CD4-positive, alpha-beta memory T cell (primary cell): ENCODE data around the gene UBL4A. TPM values are rescaled to one million over a fixed set of nuclear protein-coding genes. Genes with fewer than 3 reads are reported as not detected.

Experiments
- CTCF ChIA-PET: fragments of 350-600 bp; sonication (Branson Sonifier 250); formaldehyde crosslinking; loops from one replicate; lab custom pipeline; 2021; ENCODE audit warnings: inconsistent platforms; ENCODE audit not compliant: partially characterized antibody; lab: Charles Lee
- POLR2A ChIA-PET: fragments of 350-600 bp; sonication (Branson Sonifier 250); formaldehyde crosslinking; loops from one replicate; lab custom pipeline; 2021; ENCODE audit not compliant: partially characterized antibody; lab: Charles Lee
- DNase-seq, 5 donors: peaks; one replicate each; pipeline versions ENCODE4 v3.0.0 to v3.0.0-alpha.2; 2020 to 2022; ENCODE audit warnings: mixed read lengths in 1 of 5
- H3K27ac ChIP-seq: one replicate; pipeline ENCODE4 v1.7.0; 2013; ENCODE audit warnings: low read depth, low read length
- H3K27me3 ChIP-seq: 2 replicates; pipeline ENCODE4 v1.7.0; 2013; ENCODE audit warnings: mild to moderate bottlenecking, low read length, moderate library complexity; ENCODE audit not compliant: insufficient read depth
- H3K36me3 ChIP-seq: 2 replicates; pipeline ENCODE4 v1.7.0; 2013; ENCODE audit warnings: mild to moderate bottlenecking, low read length, moderate library complexity; ENCODE audit not compliant: insufficient read depth
- H3K4me1 ChIP-seq: 2 replicates; pipeline ENCODE4 v1.7.0; 2013; ENCODE audit warnings: mild to moderate bottlenecking, low read length, moderate library complexity; ENCODE audit not compliant: insufficient read depth
- H3K4me3 ChIP-seq, 2 donors: one replicate each; pipeline ENCODE4 v1.7.0; 2013; ENCODE audit warnings: low read length in 2 of 2, mild to moderate bottlenecking in 1 of 2
- H3K9me3 ChIP-seq, 2 donors: one replicate each; pipeline ENCODE4 v1.7.0; 2013; ENCODE audit warnings: low read length in 2 of 2, control low read depth in 1 of 2; ENCODE audit not compliant: control insufficient read depth in 1 of 2
- H3K27ac Mint-ChIP-seq, 7 donors: one replicate each; pipeline ENCODE4 v1.8.0; 2020 to 2021; ENCODE audit warnings: mixed read lengths in 7 of 7, mild to moderate bottlenecking in 6 of 7, inconsistent platforms in 3 of 7, moderate library complexity in 3 of 7
- H3K27me3 Mint-ChIP-seq, 2 donors: one replicate each; pipeline ENCODE4 v1.8.0; 2020 to 2021; ENCODE audit warnings: mixed read lengths in 2 of 2
- H3K36me3 Mint-ChIP-seq, 2 donors: one replicate each; pipeline ENCODE4 v1.8.0; 2020 to 2021; ENCODE audit warnings: mixed read lengths in 2 of 2, inconsistent platforms in 1 of 2, mild to moderate bottlenecking in 1 of 2
- H3K4me1 Mint-ChIP-seq, 4 donors: one replicate each; pipeline ENCODE4 v1.8.0; 2020 to 2021; ENCODE audit warnings: mixed read lengths in 4 of 4, mild to moderate bottlenecking in 1 of 4
- H3K4me3 Mint-ChIP-seq, 8 donors: one replicate each; pipeline ENCODE4 v1.8.0; 2020 to 2021; ENCODE audit warnings: mixed read lengths in 8 of 8, mild to moderate bottlenecking in 7 of 8, moderate library complexity in 6 of 8, inconsistent platforms in 3 of 8
- H3K9me3 Mint-ChIP-seq, 8 donors: one replicate each; pipeline ENCODE4 v1.8.0; 2020 to 2021; ENCODE audit warnings: mixed read lengths in 8 of 8, mild to moderate bottlenecking in 5 of 8, inconsistent platforms in 3 of 8, moderate library complexity in 1 of 8
- intact Hi-C: fragments of 100-400 bp; cut with micrococcal nuclease; formaldehyde crosslinking; loops from one replicate; pipeline ENCODE4 v1.15.1; 2023
- polyA plus RNA-seq, 2 donors: library from polyadenylated mRNA; unstranded; fragments of 300-500 nt; fragmentation: Illumina TruSeq; gene quantifications; one replicate each; pipeline ENCODE4 v1.2.3, GENCODE V29; 2021
- total RNA-seq, 2 experiments: library from RNA; stranded (reverse); gene quantifications; one replicate each; pipeline ENCODE4 v1.2.3, GENCODE V29; 2021

Gene UBL4A
- total and polyA plus RNA-seq, 4 experiments from 2014 or later: 33.2 to 66.8 (median 49.1) TPM

- peaks cover 7 to 41% (median 14%) of the 10 kb centered on the region in 4 donors for H3K4me1 Mint-ChIP-seq
- ChIA-PET POLR2A (interaction anchor here (0.9 to 8.5 kb wide), 4 partner anchors 12 to 48 kb away, joined by 3 to 42 read pairs (median 4); partner anchors contain the start of genes PLXNA3, RPL10 and TAFAZZIN), CTCF (interaction anchor here (1.1 kb wide), 1 partner anchor 47 kb away, joined by 3 read pairs; the partner anchor contains the start of gene RPL10)
- peak overlapping the region in 1 of 7 donors; percentile 68 for H3K27ac Mint-ChIP-seq
- no peak overlapping the region for H3K4me3 Mint-ChIP-seq
- peaks cover 36% of the 10 kb centered on the region for H3K4me1 ChIP-seq
- intact Hi-C loops: no loop called here
- H3K9me3 Mint-ChIP-seq: no peaks in the 10 kb centered on the region
- no peaks in the 10 kb centered on the region for H3K27me3 Mint-ChIP-seq
- H3K27ac ChIP-seq: no peak overlapping the region
- H3K4me3 ChIP-seq: no peak overlapping the region
- H3K9me3 ChIP-seq: no peaks in the 10 kb centered on the region
- H3K36me3 Mint-ChIP-seq: peaks cover 3 to 18% of the 10 kb centered on the region in 2 donors
- no peak for DNase-seq
- peaks cover 13% of the 10 kb centered on the region for H3K36me3 ChIP-seq
- H3K27me3 ChIP-seq: no peaks in the 10 kb centered on the region
Measured at GRCh38 chrX:154446430-154446829, 40.0 kb downstream of the UBL4A start.

GRCh38 chrX:154445776-154446175 is 40.6 kb downstream of the UBL4A start:
- no peaks in the 10 kb centered on the region for H3K9me3 ChIP-seq
- H3K27ac Mint-ChIP-seq: peak overlapping the region in 2 of 7 donors; percentile 52 to 61

GRCh38 chrX:154444755-154445246 is 41.6 kb downstream of the UBL4A start:
- ChIA-PET CTCF (interaction anchor here (0.7 kb wide), 1 partner anchor 30 kb away, joined by 3 read pairs; no protein-coding TSS in a partner anchor), POLR2A (interaction anchor here (0.6 to 8.5 kb wide), 4 partner anchors 13 to 45 kb away, joined by 3 to 42 read pairs (median 6); partner anchors contain the start of genes PLXNA3 and SLC10A3)
- H3K27me3 Mint-ChIP-seq: no peaks in the 10 kb centered on the region
- peak overlapping the region in 5 of 7 donors; percentile 4 to 68 (median 22) for H3K27ac Mint-ChIP-seq
- H3K4me3 ChIP-seq: peak overlapping the region; percentile 3 to 45
- no peak for DNase-seq
- H3K27me3 ChIP-seq: no peaks in the 10 kb centered on the region
- no peaks in the 10 kb centered on the region for H3K9me3 Mint-ChIP-seq
- peaks cover 49% of the 10 kb centered on the region for H3K4me1 ChIP-seq
- peaks cover 7 to 48% (median 23%) of the 10 kb centered on the region in 4 donors for H3K4me1 Mint-ChIP-seq
- H3K27ac ChIP-seq: peak overlapping the region; percentile 67
- peaks cover 9% of the 10 kb centered on the region for H3K36me3 ChIP-seq
- H3K36me3 Mint-ChIP-seq: peaks cover 3 to 20% of the 10 kb centered on the region in 2 donors
- intact Hi-C loops: loop anchor here (2.0 to 5.0 kb wide), 3 partner anchors 16 to 48 kb away; partner anchors contain the start of genes ATP6AP1, LAGE3 and SLC10A3
- H3K9me3 ChIP-seq: no peaks in the 10 kb centered on the region
- H3K4me3 Mint-ChIP-seq: peak overlapping the region; percentile 3 to 58 (median 29)

More at GRCh38 chrX:154445776-154446175, 40.6 kb downstream of the UBL4A start:
- Histone ChIP-seq H3K27ac (no peak overlapping the region), H3K4me1 (peaks cover 42% of the 10 kb centered on the region), H3K4me3 (no peak overlapping the region), H3K36me3 (peaks cover 12% of the 10 kb centered on the region), H3K27me3 (no peaks in the 10 kb centered on the region)
- peaks cover 3 to 22% of the 10 kb centered on the region in 2 donors for H3K36me3 Mint-ChIP-seq
- no peaks in the 10 kb centered on the region for H3K27me3 Mint-ChIP-seq
- ChIA-PET CTCF (interaction anchor here (1.1 kb wide), 1 partner anchor 47 kb away, joined by 3 read pairs; the partner anchor contains the start of gene RPL10), POLR2A (interaction anchor here (0.9 to 8.5 kb wide), 4 partner anchors 13 to 48 kb away, joined by 4 to 42 read pairs (median 4); partner anchors contain the start of genes PLXNA3 and RPL10)
- H3K4me3 Mint-ChIP-seq: peak overlapping the region in 1 of 8 donors; percentile 35
- intact Hi-C loops: loop anchor here (2.0 kb wide), 1 partner anchor 17 kb away; the partner anchor contains the start of gene ATP6AP1
- no peaks in the 10 kb centered on the region for H3K9me3 Mint-ChIP-seq
- H3K4me1 Mint-ChIP-seq: peaks cover 7 to 48% (median 19%) of the 10 kb centered on the region in 4 donors
- no peak for DNase-seq

GRCh38 chrX:154443992-154444754 is 42.2 kb downstream of the UBL4A start, which contains the start of gene FAM50A:
TSS of gene FAM50A (plus strand) at chrX:154444141. CDS start at chrX:154444236, 95 bp downstream.
- Histone ChIP-seq H3K36me3 (peaks cover 8% of the 10 kb centered on the region), H3K4me1 (peaks cover 49% of the 10 kb centered on the region), H3K27me3 (no peaks in the 10 kb centered on the region), H3K27ac (peak within 1 kb of the TSS; percentile 69), H3K9me3 (no peaks in the 10 kb centered on the region), H3K4me3 (peak within 1 kb of the TSS; percentile 3 to 45)
- H3K9me3 Mint-ChIP-seq: no peaks in the 10 kb centered on the region
- H3K36me3 Mint-ChIP-seq: peaks cover 3 to 20% of the 10 kb centered on the region in 2 donors
- DNase-seq: peak; percentile 59 to 67 (median 62)
- peak within 1 kb of the TSS; percentile 63 to 86 (median 77) for H3K4me3 Mint-ChIP-seq
- CTCF ChIA-PET: no interaction called here
- peaks cover 7 to 51% (median 23%) of the 10 kb centered on the region in 4 donors for H3K4me1 Mint-ChIP-seq
- H3K27me3 Mint-ChIP-seq: no peaks in the 10 kb centered on the region
- POLR2A ChIA-PET: interaction anchor here (0.6 to 8.5 kb wide), 6 partner anchors 13 to 46 kb away, joined by 3 to 42 read pairs (median 4); partner anchors contain the start of genes PLXNA3, RPL10 and SLC10A3
- intact Hi-C loops: loop anchor here (2.0 to 5.0 kb wide), 3 partner anchors 15 to 48 kb away; partner anchors contain the start of genes ATP6AP1, LAGE3 and SLC10A3
- peak within 1 kb of the TSS; percentile 81 to 95 (median 89) for H3K27ac Mint-ChIP-seq

- H3K27me3 Mint-ChIP-seq: no peaks in the 10 kb centered on the region
- H3K9me3 Mint-ChIP-seq: no peaks in the 10 kb centered on the region
- peak overlapping the region; percentile 81 to 95 (median 89) for H3K27ac Mint-ChIP-seq
- H3K36me3 Mint-ChIP-seq: peaks cover 2 to 21% of the 10 kb centered on the region in 2 donors
- H3K27ac ChIP-seq: peak overlapping the region; percentile 69
- no peak overlapping the region for H3K4me3 ChIP-seq
- intact Hi-C loops: loop anchor here (5.0 kb wide), 2 partner anchors 34 to 49 kb away; partner anchors contain the start of genes LAGE3 and SLC10A3
- ChIA-PET POLR2A (interaction anchor here (1.0 to 8.5 kb wide), 5 partner anchors 15 to 72 kb away, joined by 3 to 42 read pairs (median 6); partner anchors contain the start of genes FAM3A, PLXNA3, RPL10 and SLC10A3), CTCF (no interaction called here)
- H3K4me1 Mint-ChIP-seq: peaks cover 7 to 57% (median 23%) of the 10 kb centered on the region in 4 donors
- H3K9me3 ChIP-seq: no peaks in the 10 kb centered on the region
- peak overlapping the region; percentile 55 to 85 (median 64) for H3K4me3 Mint-ChIP-seq
- H3K36me3 ChIP-seq: peaks cover 1% of the 10 kb centered on the region
- no peak for DNase-seq
- no peaks in the 10 kb centered on the region for H3K27me3 ChIP-seq
- peaks cover 56% of the 10 kb centered on the region for H3K4me1 ChIP-seq
Measured at GRCh38 chrX:154443479-154443910, 42.9 kb downstream of the UBL4A start.

- Mint-ChIP-seq H3K27ac (peak overlapping the region; percentile 57 to 91 (median 81)), H3K9me3 (peaks cover 0 to 6% (median 0%) of the 10 kb centered on the region in 8 donors), H3K4me1 (peaks cover 12 to 63% (median 29%) of the 10 kb centered on the region in 4 donors), H3K36me3 (peaks cover 0 to 21% of the 10 kb centered on the region in 2 donors), H3K4me3 (peak overlapping the region in 6 of 8 donors; percentile 38 to 76 (median 70)), H3K27me3 (no peaks in the 10 kb centered on the region)
- H3K4me1 ChIP-seq: peaks cover 63% of the 10 kb centered on the region
- no peak for DNase-seq
- CTCF ChIA-PET: no interaction called here
- POLR2A ChIA-PET: interaction anchor here (0.7 to 8.5 kb wide), 9 partner anchors 10 to 95 kb away, joined by 3 to 42 read pairs (median 6); partner anchors contain the start of genes DNASE1L1, FAM3A, PLXNA3 and RPL10
- intact Hi-C loops: loop anchor here (5.0 kb wide), 2 partner anchors 35 to 50 kb away; partner anchors contain the start of genes LAGE3 and SLC10A3
- peak overlapping the region; percentile 15 for H3K27ac ChIP-seq
- H3K27me3 ChIP-seq: no peaks in the 10 kb centered on the region
- no peaks in the 10 kb centered on the region for H3K36me3 ChIP-seq
- H3K9me3 ChIP-seq: no peaks in the 10 kb centered on the region
- no peak overlapping the region for H3K4me3 ChIP-seq
Measured at GRCh38 chrX:154441984-154442707, 44.3 kb downstream of the UBL4A start.
